ENCODE results near the gene PICK1. TPM values are rescaled to one million over a fixed set of nuclear protein-coding genes. Genes with fewer than 3 reads are reported as not detected.
"Not testable (repeated sequence)": the region's sequence is repeated elsewhere in the genome, so short reads cannot be mapped to it uniquely, and the experiment has no call there.

The PICK1 gene
- total RNA-seq, 1 donor = 6.5 TPM

- no peak for TF ChIP-seq CTCF (IDR thresholded peaks at IDR 0.05; ENCODE audit: insufficient read depth, low read length)
- no peak for DNase-seq (ENCODE audit: low read depth)
- H3K4me3 ChIP-seq (ENCODE audit: low read depth, low read length) = no peak overlapping the region
Measured at GRCh38 chr22:38036392-38037062, 20.7 kb upstream of the PICK1 start.

DNA sequence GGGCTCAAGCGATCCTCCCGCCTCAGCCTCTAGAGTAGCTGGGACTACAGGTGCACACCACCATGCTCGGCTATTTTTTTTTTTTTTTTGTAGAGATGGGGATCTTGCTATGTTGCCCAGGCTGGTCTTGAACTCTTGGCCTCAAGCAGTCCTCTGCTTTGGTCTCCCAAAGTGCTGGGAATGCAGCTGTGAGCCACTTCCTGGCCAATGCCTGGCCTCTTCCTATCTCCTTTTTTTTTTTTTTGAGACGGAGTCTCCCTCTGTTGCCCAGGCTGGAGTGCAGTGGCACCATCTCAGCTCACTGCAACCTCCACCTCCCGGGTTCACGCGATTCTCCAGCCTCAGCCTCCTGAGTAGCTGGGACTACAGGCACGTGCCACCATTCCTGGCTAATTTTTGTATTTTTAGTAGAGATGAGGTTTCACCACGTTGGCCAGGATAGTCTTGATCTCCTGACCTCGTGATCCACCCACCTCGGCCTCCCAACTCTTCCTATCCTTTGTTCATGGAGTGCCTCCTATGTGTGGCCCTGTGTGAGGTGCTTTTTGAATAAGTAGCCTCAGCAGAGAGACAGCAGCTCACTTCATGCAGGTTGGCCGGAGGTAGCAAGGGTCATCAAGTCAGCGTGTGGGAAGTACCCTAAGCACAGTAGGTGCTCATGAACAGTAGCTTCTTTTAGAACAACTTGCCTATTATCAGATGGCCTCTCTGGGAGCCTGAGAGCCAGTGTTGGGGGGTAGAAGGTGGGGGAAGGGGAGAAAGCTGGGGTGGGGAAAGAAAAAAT is 19.6 kb upstream of the PICK1 start:
- DNase-seq (ENCODE audit: low read depth) = not testable (repeated sequence)

DNA sequence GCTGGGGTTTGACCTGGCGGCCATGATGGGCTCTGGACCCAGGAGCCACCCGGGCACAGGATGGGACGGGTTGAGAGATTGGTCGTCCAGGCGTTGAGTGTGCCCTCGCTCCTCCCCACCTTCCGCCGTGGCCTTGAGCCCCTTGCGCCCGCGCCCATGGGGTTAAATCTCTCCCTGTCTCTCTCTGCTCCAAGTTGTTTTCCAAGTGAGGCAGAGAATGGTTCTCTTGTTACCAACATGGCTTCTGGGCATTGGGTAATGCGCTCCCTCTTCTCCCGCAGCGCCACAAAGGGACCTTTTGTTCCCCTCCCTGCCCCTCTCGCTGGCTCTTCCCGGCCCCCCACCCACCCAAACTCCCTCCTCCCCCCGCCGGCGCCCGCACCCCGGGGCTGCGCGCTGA is 18.8 kb upstream of the PICK1 start:
- no peak for TF ChIP-seq CTCF (IDR thresholded peaks at IDR 0.05; ENCODE audit: insufficient read depth, low read length)
- no peak for DNase-seq (ENCODE audit: low read depth)
- no peak overlapping the region for H3K4me3 ChIP-seq (ENCODE audit: low read depth, low read length)

More for the DNA sequence above, 19.6 kb upstream of the PICK1 start:
- H3K4me3 ChIP-seq (ENCODE audit: low read depth, low read length) = not testable (repeated sequence)

GRCh38 chr22:38038890-38039812 is 18.1 kb upstream of the PICK1 start:
- TF ChIP-seq CTCF (IDR thresholded peaks at IDR 0.05; ENCODE audit: insufficient read depth, low read length) = no peak
- H3K4me3 ChIP-seq (ENCODE audit: low read depth, low read length) = no peak overlapping the region
- no peak for DNase-seq (ENCODE audit: low read depth)

- DNase-seq (ENCODE audit: low read depth) = no peak
- TF ChIP-seq CTCF (IDR thresholded peaks at IDR 0.05; ENCODE audit: insufficient read depth, low read length) = no peak
- no peak overlapping the region for H3K4me3 ChIP-seq (ENCODE audit: low read depth, low read length)
Measured at GRCh38 chr22:38040953-38041759, 16.0 kb upstream of the PICK1 start.

DNA sequence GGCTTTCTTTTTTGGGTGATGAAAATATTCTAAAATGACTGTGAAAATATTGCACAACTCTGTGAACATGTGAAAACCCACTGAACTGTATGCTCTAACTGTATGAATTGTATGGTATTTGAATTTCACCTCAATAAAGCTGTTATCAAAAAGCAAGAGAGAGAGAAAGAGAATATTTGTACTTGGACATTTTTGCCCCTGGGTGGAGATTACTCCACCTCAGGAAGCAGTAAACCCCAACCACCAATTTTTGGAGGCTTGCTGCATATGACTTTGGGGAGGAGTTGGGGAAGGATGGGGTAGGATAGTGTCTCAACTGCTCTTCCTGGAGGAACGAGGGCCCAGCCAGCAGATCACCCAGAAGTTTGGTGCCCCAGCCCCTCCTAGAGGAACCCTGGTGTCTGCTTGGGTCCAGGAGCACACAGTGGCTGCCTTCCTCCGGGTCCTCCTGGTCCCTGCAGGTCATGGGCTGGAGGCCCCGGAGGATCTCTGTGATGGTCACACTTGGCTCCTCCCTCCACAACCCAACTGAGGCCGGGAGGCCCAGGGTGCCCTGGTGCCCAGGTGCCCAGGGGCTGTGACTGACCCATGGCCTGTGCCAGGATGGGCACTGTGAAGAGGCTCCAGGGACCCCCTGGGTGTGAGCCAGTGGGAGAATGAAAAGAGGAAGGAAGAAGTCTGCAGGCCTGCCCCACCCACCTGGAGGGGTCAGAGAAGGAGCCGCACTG is 15.3 kb upstream of the PICK1 start:
- TF ChIP-seq CTCF (IDR thresholded peaks at IDR 0.05; ENCODE audit: insufficient read depth, low read length) = no peak
- no peak for DNase-seq (ENCODE audit: low read depth)
- no peak overlapping the region for H3K4me3 ChIP-seq (ENCODE audit: low read depth, low read length)

All from fibroblast of the aortic adventitia (primary cell).